ENCODE data around the gene ADARB1.
"Not testable (repeated sequence)": the region's sequence is repeated elsewhere in the genome, so short reads cannot be mapped to it uniquely, and the experiment has no call there.

ADARB1 gene, protein sequence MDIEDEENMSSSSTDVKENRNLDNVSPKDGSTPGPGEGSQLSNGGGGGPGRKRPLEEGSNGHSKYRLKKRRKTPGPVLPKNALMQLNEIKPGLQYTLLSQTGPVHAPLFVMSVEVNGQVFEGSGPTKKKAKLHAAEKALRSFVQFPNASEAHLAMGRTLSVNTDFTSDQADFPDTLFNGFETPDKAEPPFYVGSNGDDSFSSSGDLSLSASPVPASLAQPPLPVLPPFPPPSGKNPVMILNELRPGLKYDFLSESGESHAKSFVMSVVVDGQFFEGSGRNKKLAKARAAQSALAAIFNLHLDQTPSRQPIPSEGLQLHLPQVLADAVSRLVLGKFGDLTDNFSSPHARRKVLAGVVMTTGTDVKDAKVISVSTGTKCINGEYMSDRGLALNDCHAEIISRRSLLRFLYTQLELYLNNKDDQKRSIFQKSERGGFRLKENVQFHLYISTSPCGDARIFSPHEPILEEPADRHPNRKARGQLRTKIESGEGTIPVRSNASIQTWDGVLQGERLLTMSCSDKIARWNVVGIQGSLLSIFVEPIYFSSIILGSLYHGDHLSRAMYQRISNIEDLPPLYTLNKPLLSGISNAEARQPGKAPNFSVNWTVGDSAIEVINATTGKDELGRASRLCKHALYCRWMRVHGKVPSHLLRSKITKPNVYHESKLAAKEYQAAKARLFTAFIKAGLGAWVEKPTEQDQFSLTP

DNA sequence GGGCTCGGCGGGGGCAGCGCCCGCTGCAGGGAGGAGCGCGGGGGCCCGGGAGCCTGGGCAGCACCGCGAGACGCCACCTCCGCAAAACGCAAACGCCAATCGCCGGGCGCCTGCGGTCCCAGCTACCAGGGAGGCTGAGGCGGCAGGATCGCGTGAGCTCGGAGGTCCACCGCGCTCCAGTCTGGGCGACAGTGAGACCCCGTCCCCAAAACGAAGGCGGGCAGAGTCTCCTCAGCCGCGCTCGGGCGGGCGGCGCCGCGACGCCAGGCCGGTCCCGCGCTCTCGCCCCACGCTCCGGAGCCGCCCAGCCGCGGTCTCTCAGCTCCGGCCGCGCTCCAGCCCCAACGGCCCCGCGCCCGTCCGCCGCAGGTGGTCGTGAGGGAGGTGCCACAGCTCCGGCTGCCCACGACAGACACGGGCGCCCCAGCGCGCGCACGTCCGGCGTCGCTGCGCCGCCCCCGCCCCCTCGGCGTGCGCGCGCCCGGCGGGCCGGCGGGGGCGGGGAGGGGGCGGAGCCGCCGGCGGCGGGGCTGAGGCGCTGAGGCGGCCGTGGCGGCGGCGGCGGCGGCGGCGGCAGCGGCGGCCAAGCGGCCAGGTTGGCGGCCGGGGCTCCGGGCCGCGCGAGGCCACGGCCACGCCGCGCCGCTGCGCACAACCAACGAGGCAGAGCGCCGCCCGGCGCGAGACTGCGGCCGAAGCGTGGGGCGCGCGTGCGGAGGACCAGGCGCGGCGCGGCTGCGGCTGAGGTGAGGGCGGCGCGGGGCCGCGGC is at the start of gene ADARB1:
ADARB1 (plus strand) TSS at position 533 of the 770 bp plus-strand sequence. CDS start 97,077 bp downstream, outside the sequence.
- DNase-seq (ENCODE audit: low read depth, low spot score) = no peak

DNA sequence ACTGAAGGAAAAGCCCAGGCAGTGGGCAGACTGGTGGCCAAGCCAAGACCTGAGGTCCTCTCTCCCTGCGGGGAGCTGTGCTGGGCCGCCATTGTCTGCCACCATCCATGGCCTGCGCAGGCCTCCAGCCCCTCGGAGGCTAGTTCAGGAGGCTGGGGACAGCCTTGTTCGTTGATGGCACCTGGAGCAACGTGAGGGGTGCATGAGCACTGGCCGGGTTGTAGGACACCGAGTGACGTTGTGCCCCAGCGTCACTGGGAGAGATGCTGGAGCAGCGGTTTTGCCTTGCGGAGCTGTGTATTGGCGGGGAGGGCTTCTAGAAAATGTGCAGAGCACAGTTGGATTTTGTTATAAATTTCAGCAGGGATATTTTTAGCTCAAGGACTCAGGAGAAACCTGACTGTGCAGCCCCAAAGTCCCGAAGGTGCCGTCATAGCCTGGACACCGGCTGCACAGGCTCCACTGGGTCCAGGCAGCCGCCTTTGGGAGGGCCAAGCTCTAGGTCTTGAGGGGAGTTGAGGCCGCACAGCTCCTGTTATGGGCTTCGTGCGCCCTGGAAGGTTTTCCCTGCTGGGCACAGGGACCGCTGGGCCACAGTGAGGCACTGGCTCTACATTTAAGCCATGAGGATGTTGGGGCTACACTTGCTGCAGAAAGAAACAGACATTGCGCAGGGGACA is 48.2 kb upstream of the ADARB1 start:
- no peak for DNase-seq (ENCODE audit: low read depth, low spot score)

DNA sequence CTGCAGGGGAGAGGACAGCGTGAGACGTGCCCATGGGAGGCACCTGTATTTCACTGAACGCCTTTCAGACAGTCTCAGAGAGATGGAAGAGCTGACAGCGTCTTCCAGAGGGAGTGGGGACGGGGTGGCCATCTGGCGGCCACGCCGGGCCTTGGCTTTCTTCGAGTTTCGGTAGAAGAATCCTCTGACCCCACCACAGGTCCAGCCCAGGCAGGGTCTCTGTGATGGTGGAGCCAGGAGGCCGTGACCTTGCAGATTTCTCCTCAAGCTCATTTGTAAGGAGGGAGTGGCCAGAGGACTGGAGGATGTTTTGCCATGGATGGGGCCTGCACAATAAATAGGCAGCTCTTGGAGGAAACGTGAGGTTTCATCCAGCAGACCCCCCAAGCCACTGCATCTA is 47.6 kb upstream of the ADARB1 start:
- DNase-seq (ENCODE audit: low read depth, low spot score) = no peak

DNA sequence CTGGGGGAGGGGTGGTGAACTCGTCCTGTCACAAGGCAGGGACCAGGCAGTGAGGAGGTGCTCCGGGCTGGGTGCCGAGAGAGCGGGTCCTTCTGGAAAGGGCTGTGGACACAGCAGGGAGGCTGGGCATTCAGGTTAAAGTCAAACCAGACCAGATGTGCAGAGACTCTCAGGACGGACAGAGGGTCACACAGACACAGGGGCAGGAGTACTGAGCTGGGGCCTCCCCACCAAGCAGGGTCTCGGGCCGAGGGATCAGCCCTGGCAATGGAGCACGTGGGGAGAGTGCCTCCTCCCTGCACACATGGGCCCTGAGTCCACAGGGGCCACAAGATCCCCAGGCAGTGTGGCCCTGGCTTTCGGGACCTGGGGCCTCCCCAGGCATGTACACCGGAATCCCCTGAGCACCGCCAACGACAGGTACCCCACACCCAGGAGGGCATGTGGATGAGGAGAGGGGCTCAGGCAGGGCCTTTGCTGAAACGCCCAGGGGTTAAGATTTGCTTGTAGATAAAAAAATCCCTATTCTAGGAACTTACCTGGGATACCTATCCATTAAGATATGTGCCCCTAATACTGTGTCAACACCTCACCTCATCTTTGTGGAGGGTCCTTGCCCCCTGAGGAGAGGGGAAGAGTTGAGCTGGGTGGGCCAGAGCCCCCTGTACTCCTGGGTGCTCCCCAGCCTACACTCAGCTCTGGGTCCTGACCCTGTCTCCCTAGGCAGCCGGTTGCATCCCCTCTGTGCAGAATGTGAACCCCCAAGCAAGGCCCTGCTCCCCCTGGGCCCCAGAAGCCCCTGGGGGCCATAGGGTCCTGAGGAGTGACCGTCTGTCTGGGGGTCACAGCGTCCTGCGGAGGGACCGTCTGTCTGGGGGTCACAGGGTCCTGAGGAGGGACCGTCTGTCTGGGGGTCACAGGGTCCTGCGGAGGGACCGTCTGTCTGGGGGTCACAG is 46.9 kb upstream of the ADARB1 start:
- DNase-seq (ENCODE audit: low read depth, low spot score) = no peak

DNA sequence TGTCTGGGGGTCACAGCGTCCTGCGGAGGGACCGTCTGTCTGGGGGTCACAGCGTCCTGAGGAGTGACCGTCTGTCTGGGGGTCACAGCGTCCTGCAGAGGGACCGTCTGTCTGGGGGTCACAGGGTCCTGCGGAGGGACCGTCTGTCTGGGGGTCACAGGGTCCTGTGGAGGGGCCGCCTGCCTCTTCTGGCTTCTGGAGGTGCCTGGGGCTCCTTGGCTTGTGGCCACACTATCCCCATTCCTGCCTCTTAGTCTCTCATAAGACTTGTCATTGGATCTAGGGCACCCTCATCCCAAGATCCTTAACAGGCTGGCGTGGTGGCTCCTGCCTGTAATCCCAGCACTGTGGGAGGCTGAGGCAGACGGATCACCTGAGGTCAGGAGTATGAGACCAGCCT is 45.7 kb upstream of the ADARB1 start:
- not testable (repeated sequence) for DNase-seq (ENCODE audit: low read depth, low spot score)

DNA sequence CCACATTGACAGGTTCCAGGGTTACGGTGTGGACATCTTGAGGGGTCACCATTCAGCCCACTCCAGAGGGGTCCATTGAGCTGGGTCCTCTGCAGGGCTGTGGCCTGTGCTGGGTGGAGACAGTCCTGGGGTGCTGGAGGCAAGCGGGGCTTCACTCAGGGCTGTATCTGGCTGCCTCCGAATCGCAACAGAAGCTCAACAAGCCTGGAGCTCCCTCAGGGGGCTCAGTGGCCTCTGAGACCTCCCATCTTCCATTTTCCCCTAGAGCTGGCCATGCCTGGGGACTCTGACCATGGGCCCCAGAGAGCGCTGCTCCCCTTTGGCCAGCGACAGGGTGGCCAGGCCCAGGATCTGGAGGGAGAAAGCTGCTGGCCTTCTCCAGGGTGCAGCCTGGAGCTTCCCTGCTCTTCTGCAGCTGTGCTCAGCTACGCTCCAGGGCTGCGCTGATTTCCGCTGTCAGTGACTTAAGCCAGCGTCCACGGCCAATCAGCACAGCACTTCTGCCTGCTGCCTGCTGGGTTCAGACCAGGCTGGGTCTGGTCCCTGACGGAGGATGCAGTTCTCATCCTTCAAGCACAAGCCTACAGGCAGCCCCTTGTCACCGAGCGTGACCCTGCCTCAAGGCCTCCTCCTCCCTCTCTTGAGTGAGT is 45.0 kb upstream of the ADARB1 start:
- DNase-seq (ENCODE audit: low read depth, low spot score) = peak; percentile 87

DNA sequence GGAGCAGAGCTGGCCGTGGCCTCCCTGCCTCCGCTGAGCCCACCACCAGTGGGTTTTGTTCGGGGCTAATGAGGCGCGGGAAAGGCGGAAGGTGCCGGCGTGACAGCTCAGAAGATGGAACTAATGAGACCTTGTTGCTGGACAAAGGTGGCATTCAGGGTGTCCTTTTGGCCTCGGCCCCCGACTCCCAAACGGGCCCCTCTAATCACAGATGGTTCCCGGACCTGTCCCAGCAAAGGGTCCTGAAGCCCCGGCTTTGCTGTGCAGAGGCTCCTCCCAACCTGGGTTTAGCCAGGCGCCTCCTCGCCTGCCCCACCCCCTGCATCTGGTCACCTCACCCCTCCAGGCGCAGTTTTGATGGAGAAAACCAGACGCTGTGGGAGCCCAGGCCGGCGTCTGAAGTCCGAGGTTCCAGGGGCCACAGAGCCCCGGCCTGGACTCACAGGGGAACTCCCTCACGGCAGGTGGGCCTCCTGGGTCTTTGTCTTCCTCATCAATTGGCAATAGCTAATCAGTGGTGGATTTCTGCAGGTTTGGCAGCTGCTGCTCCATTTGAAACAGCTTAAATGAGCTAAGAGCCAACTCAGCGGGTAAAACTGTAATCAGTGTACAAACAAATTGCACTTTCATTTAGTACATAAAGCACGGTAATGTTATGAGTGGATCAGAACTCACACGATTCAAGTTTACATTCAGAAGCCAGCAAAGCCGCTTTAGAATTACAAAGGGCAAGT is 44.3 kb upstream of the ADARB1 start:
- no peak for DNase-seq (ENCODE audit: low read depth, low spot score)

DNA sequence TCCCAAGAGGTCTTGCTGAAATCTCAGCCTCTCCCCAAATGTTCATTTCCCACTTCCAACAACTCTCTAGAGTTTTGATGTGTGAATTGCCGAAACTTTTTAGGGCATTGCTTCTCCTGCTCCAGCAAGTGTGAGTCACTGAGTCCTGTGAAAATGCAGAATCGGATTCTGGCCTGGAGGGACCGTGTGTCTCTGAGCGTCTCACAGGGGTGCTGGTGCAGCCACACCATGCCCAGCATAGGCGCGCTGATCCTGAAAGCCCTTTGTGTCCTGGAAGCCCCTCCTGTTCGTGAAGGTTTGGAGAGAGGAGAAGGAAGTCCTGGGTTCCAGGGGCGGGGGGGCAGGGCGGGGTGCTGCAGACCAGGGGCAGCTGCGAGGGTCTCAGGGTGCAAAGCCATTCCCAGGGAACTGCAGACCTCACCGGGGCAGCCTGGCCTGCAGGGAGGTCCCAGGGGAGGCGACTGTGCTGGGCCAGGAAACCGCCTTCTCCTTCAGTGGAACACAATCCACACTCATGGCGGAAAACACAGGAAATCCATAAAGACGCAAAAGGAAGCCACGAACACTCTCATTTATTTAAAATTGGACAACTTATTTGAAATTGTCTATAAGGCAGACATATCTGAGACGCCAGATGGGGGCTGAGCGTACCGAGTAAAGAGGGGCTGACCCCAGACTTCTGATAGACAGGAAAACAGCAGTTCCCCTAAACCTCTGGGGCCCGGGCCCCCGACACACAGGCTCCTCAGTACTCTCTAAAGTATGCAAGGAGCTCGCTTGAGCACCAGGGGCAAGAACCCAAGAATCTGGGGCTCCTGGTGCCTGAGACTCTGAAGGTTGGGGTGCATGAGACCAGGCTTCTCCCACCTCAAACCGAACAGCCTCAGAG is 43.5 kb upstream of the ADARB1 start:
- no peak for DNase-seq (ENCODE audit: low read depth, low spot score)

DNA sequence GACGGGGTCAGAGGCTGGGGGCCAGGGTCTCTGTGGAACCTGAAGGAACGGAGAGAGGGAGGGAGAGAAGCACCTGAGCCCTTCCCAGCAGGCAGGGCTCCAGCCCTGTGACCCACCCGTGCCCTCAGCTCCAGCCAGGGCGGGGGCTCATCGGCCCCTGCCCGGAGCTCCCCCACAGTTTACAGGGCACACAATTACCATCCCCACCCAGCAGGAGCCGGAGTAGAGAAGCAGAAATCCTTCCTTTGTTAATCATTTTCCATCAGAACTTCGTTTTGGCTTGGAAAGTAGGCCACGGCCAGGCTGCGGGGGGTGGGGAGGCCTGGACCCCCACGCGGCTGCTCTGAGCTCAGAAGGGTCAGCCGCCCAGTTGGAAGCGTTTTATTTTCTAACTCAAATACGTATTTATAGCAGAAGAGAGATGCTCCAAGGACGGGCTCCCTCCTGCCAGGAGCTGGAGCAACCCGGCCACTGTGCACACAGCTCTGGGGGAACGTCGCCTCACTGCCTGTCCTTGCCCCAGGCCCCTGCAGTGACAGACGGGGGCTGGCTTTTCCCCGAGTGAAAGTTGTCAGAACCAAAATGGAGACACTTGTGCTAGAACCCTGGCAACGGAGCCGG is 42.7 kb upstream of the ADARB1 start:
- peak; percentile 71 for DNase-seq (ENCODE audit: low read depth, low spot score)

DNA sequence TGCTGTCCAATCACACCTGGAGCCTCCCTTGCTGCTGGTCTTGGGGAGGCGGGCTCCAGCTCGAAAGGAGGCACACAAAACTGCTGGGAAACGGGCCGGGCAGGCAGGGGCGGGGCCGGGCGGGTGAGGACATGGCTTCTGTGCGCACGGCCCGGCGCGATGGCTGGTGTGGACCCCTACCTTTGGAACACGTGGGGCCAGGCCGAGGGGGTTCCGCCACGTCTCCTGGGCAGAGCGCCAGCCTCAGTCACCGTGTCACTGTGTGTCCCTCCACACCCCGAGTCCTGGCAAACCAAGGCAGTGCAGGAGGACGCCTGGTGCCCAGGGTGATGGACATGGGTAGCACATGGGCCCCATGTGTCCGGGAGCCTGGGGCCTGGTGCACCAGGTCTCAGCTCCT is 42.0 kb upstream of the ADARB1 start:
- no peak for DNase-seq (ENCODE audit: low read depth, low spot score)

DNA sequence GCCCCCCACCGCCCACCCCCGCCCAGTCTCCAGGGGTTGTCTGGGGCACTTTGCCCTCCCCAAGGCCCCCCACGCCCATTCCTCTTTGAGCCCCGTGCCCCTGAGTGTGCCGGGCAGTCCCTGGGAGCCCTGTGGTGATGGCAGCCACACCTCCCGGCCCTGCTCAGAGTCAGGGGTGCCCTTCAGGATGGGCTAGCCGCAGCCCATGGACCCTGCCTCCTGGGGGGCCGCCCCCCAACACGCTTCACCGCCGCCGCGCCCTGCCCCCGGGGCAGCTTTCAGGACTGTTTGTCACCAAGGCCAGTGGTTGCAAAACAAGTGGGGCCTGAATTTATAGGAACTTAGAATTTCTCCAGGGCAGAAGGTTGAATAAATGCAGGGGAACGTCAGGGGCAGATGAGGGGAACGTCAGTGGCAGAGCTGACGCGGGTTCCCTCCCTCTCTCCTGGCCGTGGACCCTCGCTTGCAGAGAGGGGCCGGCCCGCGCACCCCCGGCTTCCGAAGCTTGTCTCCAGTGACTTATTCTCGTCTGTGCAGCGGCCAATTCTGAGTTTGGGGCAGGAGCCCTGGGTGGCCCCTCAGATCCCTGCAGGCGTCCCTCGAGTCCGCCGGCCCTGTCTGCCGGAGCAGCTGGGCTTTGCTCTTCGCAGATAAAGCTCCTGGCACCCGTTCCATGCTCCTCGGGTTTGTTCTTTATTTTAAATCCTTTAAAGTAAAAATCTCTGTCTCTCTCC is 41.2 kb upstream of the ADARB1 start:
- DNase-seq (ENCODE audit: low read depth, low spot score) = no peak

DNA sequence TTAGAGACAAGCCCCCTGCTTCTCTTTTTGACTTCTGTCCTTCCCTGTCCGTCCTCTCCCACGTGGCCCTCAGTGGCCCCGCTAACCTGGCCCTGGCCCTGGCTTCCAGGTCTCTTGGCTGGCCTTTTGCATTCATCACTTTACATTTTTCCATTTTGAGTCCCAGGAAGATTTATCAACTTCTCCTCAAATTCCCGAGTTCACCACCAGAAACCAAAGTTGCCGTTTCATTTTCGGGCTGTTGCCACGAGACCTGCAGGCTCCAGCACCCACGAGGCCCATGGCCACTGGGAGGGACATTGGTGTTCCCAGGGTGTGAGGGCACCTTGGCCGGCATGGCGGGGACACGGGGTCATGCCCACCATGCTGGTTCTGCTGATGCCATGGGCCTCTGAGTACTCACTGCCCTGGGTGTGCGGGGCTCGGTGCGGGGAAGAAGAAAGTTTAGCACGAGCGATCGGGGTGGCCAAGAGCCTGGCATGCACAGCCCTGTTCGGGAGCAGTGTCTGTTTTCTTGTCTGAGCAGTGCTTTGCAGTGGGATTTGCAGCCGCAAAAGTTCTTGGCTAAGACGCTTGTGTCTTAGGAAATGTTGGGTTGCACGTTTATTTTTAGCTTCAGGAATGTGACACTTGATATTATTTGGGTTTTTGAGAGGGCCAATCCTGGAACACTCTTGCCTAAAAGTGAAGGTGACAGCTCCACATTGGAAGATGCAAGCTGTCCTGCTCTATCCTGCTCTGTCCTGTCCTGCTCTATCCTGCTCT is 40.4 kb upstream of the ADARB1 start:
- no peak for DNase-seq (ENCODE audit: low read depth, low spot score)

DNA sequence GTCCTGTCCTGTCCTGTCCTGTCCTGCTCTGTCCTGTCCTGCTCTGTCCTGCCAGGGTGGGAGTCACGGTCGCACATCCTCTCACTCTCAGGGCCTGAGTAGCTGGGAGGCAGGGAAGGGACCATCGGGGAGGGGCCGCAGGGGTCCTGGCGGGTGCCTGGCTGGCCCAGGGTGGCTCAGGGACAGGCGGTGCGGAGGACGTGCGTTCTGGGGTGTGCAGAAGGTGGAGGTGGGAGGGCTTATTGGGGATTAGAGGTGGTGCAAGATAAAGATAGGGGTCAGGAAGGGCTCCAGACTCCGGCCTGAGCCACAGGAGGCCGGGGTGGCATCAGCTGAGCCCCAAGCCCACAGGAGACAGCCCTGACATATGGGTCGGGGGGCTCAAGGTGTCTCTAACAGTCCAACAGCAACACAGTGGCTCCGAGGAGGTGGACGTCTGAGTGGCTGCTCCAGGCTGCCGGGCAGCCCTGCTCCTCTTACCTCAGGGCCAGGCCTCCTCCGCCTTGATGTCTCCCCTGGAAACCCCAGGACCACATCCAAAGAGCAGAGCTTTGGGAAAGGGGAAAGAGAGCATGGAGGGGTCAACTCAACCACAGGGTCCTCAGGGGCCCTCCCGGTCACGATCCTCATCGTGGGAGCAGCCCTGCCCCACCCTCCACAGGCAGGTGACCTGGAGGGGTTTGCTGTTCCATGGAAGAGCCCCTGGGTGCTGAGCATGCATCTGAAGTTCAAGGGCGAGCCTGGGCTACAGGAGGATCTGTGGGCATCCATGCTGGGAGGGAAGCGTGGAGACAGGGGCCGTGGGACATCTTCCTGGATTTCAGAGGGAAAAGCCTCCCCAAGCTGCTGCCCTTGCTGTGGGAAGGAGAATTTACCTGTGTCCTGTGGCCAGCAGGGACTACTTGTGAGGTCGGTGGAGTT is 39.6 kb upstream of the ADARB1 start:
- no peak for DNase-seq (ENCODE audit: low read depth, low spot score)

DNA sequence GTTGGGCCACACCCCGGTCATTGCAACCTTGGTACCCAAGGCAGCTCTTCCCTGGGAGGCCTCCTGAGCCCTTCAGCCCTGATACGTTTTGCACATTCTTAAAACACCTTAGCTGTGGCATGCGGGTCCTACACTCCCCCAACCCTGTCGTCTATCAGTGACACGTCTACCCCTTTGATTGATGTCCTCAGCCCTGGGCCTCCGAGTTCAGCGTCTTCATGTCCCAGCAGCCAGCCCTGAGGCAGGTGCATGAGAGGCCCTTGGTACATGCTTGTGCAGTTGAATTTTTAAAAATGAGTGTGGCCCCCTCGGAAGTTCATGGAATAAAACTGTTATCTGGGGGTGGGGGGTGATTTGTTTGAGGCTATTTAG is 38.9 kb upstream of the ADARB1 start:
- DNase-seq (ENCODE audit: low read depth, low spot score) = no peak

DNA sequence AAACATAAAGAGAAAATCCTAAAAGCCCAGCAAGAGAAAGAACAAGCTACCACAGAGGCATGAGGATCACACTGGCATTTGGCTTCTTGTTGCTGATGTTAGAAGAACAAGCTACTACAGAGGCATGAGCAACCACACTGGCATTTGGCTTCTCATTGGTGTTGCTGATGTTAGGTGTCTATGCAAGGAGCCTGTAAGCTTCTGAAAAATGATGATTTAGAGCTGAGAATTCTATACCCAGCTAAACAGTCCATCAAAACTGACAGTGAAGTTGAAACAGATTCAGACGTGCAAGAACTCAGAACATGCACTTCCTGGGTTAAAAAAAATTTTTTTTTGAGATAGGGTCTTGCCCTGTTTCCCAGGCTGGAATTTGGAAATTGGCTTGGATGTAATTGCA is 37.8 kb upstream of the ADARB1 start:
- DNase-seq (ENCODE audit: low read depth, low spot score) = no peak

Data from brain pericyte (primary cell).